ENCODE measurements around the gene FGF19.

DNA sequence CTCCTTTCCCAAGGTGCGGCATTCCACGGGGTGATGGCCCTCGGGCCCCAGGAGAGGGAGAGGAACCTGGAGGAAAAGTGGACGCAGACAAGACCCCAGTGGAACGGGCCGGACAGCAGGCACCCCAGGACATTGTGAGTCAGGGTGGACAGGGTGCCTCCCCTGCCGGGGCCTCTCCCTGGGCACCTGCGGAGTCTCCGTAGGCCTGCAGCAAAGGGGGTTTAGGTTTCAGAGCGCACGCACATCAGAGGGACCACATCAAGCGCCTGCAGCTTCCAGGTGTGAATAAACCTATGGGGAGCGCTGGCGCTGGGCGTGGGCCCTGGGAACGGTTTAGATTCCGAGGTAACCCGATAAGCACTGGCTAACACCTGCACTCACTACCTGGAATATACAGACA is 22.7 kb upstream of the FGF19 start:
- TF ChIP-seq, protein P1, sequence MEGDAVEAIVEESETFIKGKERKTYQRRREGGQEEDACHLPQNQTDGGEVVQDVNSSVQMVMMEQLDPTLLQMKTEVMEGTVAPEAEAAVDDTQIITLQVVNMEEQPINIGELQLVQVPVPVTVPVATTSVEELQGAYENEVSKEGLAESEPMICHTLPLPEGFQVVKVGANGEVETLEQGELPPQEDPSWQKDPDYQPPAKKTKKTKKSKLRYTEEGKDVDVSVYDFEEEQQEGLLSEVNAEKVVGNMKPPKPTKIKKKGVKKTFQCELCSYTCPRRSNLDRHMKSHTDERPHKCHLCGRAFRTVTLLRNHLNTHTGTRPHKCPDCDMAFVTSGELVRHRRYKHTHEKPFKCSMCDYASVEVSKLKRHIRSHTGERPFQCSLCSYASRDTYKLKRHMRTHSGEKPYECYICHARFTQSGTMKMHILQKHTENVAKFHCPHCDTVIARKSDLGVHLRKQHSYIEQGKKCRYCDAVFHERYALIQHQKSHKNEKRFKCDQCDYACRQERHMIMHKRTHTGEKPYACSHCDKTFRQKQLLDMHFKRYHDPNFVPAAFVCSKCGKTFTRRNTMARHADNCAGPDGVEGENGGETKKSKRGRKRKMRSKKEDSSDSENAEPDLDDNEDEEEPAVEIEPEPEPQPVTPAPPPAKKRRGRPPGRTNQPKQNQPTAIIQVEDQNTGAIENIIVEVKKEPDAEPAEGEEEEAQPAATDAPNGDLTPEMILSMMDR (conservative IDR thresholded peaks at IDR 0.05; ENCODE audit: low read depth, low read length): no peak
- no peak for TF ChIP-seq EZH2 (IDR thresholded peaks at IDR 0.05; ENCODE audit: borderline replicate concordance, low read depth, low read length, poor library complexity, severe bottlenecking)
